ENCODE measurements around the gene PRXL2C. TPM values are rescaled to one million over a fixed set of nuclear protein-coding genes. Genes with fewer than 3 reads are reported as not detected.

Gene PRXL2C
- total RNA-seq, 1 donor from 2014 or later: 6.7 TPM

DNA sequence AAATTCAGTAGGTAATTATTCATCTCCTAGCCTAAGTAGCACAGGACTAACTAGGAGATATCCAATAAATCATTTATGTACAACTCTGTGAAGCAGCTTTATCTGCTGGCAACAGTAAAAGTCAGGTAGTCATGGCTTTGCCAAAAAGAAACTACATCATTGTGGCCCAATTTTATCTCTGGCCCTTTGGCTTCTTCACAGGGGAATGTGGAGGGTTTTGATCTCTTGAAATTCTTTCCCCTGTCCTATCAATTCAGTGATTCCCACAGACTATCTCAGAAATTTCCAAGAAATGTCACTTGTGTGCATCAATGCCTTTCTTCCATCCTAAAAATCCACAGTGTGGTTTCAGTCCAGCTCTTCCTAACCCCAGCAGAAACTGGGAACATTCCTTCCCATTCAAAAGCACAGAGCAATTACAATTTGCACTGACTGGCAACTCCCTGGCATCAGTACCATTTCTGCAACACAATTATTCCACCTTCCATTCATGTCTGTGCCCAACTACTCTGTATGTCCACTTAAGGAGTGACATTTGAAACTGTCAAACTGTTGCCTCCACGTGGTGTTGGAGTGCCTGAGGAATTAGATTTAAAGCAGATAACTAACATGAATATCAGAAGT is 42.0 kb downstream of the PRXL2C start:
- H3K9me3 Mint-ChIP-seq: no peaks in the 10 kb centered on the region
- no peak for TF ChIP-seq CTCF (conservative IDR thresholded peaks at IDR 0.05)
- peaks cover 1% of the 10 kb centered on the region for H3K27me3 Mint-ChIP-seq (ENCODE audit: low read depth)
- H3K4me1 Mint-ChIP-seq: peaks cover 52% of the 10 kb centered on the region
- no peaks in the 10 kb centered on the region for H3K36me3 Mint-ChIP-seq (ENCODE audit: low read depth)
- no peak for DNase-seq (ENCODE audit: low read depth, low spot score)
- H3K4me3 Mint-ChIP-seq: no peak overlapping the region
- no peak overlapping the region for H3K27ac Mint-ChIP-seq (ENCODE audit: unreplicated experiment)

DNA sequence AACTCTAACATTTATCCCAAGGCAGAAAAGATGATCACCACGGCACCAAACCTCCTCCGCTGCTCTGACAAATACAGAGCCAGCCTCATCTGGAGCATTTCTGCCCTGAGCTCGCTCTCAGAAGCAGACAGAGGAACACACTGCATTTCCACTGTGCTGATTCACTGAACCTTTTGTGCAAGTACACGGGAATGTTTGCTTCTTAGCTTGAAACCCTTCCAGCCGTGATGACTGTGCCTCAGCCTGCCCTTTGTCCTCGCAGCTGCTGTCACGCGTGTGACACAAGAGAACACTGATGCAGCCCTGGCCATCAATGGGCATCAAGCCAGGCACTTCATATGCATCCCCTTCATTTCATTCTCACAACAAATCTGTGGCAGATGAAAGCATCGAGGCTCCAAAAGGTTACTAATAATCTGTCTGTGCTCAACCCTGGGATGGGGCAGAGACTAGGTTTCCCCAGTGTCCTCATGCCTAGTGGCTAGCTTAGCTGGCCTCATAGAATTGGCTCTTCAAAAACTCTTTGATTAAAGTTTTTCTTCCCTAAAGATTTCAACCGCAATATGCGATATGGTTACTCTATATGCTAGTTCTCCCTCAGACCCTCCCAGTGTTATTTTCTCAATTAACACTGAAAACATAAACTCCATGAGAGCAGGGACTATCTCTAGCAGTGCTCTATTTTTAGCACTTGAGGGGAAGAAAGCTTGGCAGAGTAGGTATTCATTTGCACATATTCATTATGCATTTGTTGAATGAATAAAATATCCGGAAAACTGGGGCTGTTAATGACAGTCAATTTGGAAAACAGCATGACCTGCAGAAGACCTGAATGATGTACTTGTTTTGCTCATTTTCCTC is 42.8 kb downstream of the PRXL2C start:
- Mint-ChIP-seq H3K36me3 (ENCODE audit: low read depth) (no peaks in the 10 kb centered on the region), H3K27ac (ENCODE audit: unreplicated experiment) (peak overlapping the region; percentile 91), H3K4me1 (peaks cover 44% of the 10 kb centered on the region), H3K9me3 (no peaks in the 10 kb centered on the region), H3K4me3 (peak overlapping the region; percentile 28), H3K27me3 (ENCODE audit: low read depth) (no peaks in the 10 kb centered on the region)
- no peak for TF ChIP-seq CTCF (conservative IDR thresholded peaks at IDR 0.05)
- DNase-seq (ENCODE audit: low read depth, low spot score): peak; percentile 14

DNA sequence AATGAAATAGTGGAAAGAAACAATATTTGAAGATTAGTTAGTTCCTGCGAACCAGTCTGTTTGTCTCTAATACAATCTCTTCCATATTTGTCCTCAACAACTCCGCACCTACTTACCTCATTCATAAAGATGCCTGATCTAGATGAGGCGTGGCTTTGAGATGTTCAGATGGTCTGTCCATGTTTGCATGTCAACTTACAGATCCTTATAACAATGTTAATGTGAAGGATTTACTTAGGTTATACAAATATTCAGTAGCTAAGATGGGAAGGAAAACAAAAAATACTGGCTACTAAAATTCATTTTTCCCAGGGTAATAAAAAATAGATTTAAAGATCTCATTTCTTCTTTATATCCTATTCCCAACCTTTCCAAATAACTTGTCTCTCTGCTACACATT is 43.8 kb downstream of the PRXL2C start:
- no peak for TF ChIP-seq CTCF (conservative IDR thresholded peaks at IDR 0.05)
- Mint-ChIP-seq H3K4me3 (no peak overlapping the region), H3K27me3 (ENCODE audit: low read depth) (no peaks in the 10 kb centered on the region), H3K9me3 (no peaks in the 10 kb centered on the region), H3K27ac (ENCODE audit: unreplicated experiment) (no peak overlapping the region), H3K4me1 (peaks cover 38% of the 10 kb centered on the region), H3K36me3 (ENCODE audit: low read depth) (no peaks in the 10 kb centered on the region)
- DNase-seq (ENCODE audit: low read depth, low spot score): no peak

DNA sequence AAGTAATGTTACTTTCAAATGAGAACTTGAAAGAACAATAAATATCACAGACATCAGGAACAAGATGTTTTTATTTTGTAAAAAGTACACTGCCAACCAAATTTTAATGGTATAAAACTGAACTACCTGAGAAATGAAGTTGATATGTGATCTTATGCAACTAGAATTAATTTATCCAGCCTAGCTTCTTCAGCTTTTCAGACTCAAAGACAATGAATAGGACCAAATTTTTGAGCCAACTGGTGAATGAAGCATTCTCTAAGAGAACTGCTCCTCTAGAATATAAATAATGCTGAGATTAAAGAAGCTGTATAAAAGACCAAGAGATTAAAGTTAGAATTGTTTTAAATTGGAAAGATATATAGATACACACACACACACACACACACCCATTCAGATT is 45.4 kb downstream of the PRXL2C start:
- no peaks in the 10 kb centered on the region for H3K27me3 Mint-ChIP-seq (ENCODE audit: low read depth)

GRCh38 chr9:96607971-96608370 is 47.1 kb downstream of the PRXL2C start:
- Mint-ChIP-seq H3K9me3 (no peaks in the 10 kb centered on the region), H3K4me1 (peaks cover 43% of the 10 kb centered on the region), H3K36me3 (ENCODE audit: low read depth) (no peaks in the 10 kb centered on the region), H3K4me3 (no peak overlapping the region), H3K27ac (ENCODE audit: unreplicated experiment) (no peak overlapping the region), H3K27me3 (ENCODE audit: low read depth) (no peaks in the 10 kb centered on the region)
- DNase-seq (ENCODE audit: low read depth, low spot score): no peak
- TF ChIP-seq CTCF (conservative IDR thresholded peaks at IDR 0.05): no peak

More for the DNA sequence above, 45.4 kb downstream of the PRXL2C start:
- Mint-ChIP-seq H3K36me3 (ENCODE audit: low read depth) (no peaks in the 10 kb centered on the region), H3K4me1 (peaks cover 40% of the 10 kb centered on the region), H3K27ac (ENCODE audit: unreplicated experiment) (no peak overlapping the region), H3K9me3 (no peaks in the 10 kb centered on the region), H3K4me3 (no peak overlapping the region)
- no peak for DNase-seq (ENCODE audit: low read depth, low spot score)
- no peak for TF ChIP-seq CTCF (conservative IDR thresholded peaks at IDR 0.05)
